HG03159 (cell line): ENCODE data around the gene P2RY2.

Source experiments
- ATAC-seq: cut with Tn5 transposase; IDR thresholded peaks from one replicate; pipeline ENCODE4 v1.9.1; 2021; ENCODE audit warnings: mild to moderate bottlenecking, moderate library complexity; ENCODE audit not compliant: unreplicated experiment

The P2RY2 gene

DNA sequence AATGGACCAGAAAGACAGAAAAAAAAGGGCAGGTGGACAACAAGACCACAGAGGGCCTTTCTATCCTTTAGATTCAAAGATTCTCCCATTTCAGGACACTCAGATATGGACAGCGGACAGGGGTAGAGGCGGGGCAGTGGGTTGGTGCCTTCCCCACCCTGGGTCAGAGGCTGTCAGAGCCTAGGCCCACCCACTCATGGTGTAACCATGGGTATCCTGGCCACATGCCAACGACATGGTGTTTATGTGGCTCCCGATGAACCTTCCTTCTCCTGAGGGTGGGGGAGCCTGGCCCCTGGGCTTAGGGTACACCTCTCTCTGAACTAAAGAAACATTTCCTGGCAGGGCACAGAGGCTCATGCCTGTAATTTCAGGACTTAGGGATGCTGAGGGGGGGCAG is 14.3 kb upstream of the P2RY2 start:
- ATAC-seq: no peak

DNA sequence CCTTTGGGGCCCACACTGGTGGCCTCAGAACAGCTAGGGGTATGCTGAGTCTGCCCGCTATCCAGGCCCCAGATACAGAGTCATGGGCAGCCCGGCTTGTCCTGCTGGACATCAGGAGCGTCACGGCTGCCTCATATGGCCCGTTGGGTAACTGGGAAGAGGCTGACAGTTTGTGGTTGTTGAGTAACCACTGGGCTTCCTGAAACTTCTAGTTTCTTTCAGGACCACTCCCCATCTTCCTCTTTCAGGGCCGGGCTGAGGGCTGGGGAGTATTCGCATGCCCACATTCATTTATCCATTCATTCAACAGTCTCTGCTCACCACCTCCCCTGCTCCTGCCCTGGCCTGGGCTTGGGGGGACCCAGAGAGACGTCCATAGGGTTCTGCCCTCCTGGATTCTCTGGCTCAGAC is 13.4 kb upstream of the P2RY2 start:
- no peak for ATAC-seq

DNA sequence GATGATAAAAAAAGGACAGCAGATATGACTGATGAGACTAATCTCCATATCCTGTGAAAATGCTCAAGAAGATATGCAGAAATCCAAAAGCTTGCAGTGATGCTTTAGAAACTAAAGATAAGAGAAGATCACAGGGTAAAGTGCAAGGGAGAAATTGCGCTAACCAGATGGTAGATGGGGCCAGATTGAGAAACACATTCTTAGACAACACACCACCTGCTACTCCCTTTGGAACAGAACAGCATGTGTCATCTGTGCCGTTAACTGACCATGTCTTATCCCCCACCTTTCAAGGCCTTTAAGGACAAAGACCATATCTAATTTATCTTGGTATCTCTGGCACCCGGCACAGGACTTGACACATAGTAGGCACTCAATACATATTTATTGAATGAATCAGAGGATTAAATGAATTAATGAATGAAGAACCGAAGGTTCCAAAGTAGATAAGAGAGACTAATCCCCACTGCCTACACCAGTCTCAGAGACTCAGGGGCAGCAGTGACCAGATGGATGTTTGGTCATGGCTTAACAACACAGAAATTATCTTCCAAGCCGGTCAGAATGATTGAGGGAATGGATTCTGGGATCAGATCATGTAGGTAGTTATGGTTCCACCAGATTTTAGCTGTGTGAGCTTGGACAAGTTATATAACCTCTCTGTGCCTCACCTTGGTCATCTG is 12.3 kb upstream of the P2RY2 start:
- ATAC-seq: no peak

DNA sequence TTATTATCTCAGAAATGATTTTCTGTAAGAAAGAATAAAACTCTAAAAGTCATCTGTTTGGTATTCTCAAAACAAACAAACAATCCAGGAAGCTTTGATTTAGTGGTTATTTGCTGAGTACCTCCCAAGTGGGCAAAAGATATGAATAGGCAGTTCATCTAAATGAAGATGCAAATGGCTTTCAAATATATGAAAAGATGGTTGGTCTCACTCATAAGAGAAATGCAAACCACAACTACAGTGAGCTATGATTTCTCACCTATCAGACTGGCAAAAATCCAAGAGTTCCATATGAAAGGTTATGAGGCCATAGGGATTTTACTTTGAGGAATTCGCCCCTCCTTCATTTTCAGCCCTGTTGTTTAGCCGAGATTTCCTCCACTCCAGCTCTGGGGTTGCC is 11.3 kb upstream of the P2RY2 start:
- no peak for ATAC-seq

DNA sequence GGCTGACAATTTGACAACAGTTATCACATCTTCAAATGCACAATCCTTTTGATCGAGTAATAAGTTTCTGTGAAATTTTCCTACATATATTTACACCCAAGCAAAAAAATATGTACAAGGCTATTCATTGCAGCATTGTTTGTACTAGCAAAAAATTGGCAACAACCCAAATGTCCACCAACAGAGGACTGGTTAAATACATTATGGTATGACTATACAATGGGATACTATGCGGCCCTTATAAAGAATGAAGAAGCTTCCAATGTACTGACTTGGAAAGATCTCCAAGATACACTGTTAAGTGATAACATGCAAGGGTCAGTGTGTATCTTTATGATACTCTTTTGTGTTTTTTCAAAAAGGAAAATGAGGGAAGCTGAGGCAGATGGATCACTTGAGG is 8.2 kb upstream of the P2RY2 start:
- ATAC-seq: no peak

DNA sequence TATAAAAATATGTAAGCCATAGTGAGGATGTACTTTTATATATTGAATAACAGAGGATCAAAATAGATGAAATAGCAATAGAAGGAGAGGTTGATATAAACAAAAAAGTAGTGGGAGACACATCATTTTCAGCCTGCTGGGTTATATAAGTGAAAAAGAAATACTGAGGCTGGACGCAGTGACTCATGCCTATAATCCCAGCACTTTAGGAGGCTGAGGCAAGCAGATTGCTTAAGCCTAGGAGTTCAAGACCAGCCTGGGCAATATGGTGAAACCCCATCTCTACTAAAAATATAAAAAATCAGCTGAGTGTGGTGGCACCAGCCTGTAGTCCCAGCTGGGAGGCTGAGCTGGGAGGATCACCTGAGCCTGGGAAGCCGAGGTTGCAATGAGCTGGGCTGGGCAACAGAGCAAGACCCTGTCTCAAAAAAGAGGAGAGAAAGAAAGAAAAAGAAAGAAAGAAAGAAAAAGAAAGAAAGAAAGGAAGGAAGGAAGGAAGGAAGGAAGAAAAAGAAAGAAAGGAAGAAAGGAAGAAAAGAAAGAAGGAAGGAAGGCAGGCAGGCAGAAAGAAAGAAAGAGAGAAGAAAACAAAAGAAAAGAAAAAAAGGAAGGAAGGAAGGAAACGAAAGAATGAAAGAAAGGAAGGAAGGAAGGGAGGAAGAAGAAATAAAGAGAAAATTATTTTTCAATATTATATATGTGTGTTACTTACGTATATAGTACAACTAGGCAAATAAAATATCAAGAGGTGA is 7.0 kb upstream of the P2RY2 start:
- ATAC-seq: no peak

DNA sequence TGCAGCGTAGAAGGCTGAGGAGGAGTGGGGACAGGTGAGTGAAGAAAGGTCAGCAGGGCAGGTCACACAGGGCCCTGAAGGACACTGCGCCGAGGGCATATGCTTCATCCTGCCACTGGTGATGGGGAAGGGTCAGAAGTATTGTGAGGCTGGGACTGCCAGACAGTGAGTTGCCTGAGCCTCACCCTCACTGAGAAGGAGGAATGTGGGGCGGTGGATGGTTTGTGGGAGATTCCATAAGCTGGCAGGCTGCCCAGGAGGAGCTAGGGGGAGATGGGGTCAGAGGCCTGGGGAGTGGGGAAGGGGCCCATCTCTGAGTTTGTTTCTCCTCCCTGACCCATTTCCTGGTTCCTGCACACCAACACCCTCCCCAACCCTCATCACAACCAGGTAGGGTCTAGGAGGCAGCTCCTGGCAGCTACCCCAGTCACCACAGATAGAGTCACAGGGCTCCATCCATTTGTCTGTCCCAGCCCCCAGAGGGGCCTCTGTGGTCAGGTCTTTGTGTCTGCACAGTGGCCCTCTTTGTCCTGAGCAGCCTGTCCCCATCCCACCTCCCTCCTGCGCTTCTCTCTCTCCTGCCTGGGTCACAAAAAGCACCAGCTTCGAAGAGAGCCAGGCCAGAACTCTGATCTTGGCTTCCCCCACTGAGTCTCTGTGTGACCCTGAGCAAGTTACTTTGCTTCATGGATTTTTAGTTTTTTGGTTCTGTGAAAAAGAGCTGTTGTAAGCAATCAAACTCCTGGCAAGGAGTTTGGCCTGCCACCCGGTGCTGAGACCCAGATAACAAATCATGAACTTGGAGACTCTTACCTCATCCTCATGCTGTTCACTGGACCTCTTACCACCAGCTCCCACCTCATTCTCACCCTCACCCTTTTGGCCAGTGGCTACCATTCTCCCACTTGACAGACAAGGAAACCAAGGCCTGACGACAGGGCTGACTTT is 4.6 kb upstream of the P2RY2 start:
- no peak for ATAC-seq

DNA sequence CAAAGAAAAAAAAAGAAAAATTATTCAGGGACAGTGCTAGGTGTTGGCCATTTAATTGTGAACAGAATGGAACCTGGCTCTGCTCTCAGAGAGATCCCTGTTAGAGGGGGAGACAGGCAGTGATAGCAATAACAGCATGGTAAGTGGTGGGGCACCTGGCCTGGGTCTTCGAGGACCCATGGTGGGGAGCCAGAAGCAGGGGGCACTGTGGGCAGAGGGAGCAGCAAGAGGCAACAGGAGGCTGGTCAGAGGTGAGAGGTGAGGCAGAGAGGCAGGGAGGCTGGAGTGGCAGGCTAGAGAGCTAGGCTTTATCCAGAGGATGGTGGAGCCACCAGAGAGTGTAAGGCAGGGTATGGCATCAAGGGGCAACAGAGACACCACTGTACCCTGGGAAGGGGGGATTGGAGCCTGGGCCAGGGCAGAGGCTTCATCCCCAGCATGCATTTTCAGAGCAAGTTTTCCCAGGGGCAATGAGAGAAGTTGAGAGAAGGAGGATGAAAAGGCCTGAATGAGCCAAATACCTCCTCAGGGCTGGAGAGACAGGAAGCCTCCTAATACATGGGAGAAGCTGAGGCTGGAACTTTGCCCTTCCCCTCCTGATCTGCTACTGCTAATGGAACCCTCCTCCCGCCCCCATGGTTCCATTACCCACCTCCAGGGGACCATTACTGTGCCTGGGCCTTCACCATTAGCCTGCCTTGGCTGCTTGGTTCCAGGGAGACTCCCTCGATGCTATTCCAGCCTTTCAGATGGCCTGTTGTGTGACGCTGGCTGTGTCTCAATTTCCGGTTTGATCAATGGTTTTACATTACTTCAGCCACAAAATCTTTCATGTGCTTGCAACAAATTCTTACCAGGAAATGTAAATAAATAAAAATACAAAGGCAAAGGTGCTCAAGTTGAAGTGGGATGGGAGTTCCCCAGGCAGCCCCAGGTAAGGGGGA is 2.6 kb upstream of the P2RY2 start:
- no peak for ATAC-seq

DNA sequence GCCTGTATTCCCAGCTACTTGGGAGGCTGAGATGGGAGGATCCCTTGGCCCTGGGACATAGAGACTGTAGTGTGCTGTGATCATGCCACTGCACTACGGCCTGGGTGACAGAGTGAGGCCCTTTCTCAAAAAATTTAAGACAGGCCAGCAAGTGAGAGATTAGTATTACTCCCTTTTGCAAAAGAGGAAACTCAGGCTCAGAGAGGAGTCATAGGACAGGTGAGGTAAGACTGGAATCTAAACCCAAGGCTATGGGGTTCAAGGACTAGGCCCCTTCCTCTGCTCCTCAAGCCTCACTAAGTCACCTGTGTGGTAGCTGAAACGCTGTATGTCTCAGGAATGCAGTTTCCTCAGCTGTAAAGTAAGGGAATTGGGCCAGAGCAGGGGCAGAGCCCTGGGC is 1.6 kb upstream of the P2RY2 start:
- no peak for ATAC-seq

DNA sequence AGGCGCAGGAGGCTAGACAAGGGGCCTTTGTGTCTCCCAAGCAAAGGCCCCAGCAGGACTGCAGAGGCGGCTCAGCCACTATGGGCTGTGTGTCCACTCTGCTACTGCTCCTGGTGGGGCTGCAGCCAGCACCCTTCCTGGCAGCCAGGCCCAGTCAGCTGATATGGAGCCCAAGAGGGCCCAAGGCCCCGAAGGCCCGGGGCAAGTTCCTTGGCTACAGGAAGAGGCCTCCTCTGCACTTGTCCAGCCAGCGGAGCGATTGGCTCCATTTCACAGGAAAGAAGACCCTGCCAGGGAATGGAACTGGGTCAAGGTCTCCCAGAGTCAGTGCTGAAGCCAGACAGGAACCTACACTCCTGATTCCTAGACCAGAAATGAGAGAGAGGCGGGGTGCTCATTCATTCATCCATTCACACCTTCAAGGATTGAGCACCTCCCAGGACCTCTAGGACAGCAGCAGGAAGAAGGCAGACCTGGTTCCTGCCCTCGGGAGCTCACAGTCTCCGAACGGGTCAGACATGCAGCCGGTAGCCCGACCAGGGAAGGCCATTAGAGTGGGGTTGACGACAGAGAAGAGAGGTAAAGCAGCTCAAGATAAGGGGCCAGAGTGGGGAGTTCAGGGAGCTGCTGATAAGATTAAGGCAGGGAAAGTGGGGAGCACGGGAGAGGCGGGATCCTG is 811 bp upstream of the P2RY2 start:
- no peak for ATAC-seq

DNA sequence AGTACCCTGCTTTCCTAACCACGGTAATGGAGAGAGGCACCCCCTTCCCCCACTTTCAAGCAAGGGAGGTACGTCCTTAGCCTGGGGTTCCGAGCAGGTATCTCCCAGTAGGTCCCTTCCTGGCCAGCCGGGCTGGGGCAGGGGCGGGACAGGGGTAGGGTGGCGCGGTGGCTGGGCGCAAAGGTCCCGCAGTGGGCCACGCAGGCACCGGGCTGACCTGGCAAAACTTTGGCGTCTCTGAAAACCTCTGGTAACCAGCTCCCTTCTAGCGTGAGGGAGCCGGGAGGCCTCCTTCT is 323 bp upstream of the P2RY2 start:
- ATAC-seq: no peak

DNA sequence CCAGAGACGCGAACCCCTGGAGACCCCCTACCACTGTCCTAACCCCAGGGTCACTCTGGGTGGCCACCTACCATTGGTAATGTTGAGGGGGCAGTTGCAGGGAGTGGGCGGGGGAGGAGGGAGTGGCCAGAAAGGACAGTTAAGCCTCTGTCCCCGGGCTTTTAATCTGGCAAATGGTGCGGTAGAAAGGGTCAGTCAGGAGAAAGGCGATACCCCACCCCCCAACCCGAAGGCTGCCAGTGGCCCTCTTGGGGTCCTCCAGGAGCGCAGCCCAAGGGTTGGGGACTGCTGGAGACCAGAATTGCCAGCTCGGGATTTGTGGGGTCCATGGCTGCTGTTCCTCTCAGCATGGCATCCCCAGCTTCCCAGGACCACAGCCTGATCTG is 742 bp downstream of the P2RY2 start:
- ATAC-seq: no peak

DNA sequence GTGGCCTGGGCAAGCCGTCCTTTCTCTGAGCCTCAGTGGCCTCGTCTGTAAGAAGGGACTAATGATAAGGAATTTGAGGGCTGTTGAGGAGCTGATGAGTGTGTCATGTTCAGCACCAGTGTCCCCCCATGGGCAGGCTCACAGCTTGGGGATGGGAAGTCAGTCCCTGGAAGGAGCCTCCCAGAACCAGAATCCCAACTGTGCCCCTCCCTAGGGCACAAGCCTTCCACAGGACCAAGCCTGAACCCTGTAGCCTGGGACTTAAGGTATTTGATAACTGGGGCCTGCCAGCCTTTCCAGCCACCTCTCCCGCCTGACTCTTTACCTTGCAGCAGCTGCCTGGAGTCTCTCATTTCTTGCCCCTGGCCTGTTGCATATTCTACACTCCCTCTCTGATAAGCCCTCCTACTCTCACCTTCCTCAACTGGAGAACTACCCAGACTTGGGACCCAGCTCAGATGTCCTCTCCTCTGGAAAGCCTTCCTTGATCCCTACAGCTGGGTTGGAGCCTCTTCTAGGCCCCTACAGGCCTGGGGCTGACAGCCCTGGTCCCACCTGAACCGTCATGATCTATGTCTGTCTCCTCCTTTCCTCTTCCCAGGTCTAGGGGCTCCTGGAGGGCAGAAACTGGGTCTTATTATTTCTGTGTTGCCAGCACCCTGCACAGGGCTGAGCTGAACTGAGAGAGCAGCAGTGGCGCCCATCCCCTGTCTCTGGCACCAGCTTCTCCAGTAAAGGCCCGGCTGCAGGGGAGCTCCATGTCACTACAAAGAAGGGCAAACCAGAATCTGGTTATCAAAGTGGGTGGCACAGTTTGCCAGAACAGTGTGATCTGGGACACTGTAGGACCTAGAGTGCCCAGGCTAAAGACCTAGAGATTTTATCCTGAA is 1.6 kb downstream of the P2RY2 start:
- ATAC-seq: no peak

DNA sequence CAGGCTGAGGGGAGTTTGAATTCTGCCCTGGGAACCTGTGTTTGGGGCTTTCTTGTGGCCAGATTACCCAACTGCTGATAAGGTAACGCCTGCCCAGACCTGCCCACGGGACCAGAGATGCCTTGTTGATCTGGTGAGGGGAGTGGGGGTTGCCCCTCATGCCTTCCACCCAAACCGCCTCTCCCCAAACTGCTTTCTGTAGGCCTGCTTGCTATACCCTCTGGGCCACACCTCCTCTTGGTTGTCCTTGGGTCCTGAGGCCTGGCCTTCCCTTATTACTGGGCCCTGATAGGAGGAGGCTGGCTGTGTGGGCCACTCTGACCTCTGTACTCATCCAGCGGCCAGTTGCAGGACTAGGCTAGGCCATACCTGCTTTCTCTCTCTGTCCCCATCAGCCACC is 3.4 kb downstream of the P2RY2 start:
- no peak for ATAC-seq

DNA sequence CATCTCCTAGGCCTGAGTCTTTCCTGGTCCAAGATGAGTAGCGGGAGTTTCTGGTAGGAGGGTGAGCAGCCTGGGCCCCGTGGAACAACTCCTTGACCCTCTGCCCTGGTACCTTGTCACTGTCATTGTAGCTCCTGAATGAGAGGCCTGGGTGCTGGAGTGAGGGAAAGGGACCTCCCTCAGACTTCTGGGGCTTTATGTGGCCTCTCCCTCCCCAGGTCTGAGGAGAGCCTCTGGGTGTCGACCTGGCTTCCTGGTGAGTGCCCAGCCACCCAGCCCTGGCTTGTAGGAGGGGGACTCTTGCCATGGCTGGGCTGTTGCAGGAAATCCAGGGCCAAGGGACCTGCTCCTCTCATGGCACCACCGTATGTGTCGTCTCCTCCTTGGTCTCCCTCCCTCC is 3.9 kb downstream of the P2RY2 start:
- no peak for ATAC-seq

DNA sequence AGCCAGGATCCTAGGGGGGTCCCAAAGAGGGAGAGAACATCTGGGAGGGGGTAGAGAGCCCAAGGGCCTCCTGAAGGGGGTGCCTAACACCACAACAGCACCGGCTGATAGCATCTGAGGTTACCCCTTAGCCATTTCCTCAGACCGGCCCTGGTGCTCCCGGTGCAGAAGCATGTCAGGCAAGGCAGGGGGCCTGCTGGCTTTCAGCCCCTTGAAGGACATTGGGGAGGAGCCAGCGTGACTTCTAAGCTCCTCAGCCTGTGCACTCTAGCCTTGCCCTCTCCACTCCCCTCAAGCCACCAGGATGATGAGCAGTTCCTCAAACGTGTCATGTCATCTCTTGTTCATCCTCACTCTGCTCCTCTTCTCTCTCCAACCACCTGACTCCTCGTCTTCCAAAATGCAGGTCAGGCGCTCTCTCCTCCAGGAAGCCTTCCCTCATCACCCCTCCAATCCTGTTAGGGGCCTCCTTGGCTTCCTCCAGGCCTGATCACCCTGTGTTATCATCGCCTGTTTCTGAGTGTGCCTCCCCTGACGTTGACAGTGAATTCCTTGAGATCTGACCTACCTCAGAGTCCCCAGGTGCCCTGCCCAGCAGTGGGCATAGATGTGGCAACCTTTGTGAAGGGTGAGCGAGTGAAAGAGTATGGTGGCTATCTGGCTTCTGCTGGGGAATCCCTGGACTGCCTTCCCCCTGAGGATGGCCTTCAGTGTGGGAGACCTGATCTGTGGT is 6.1 kb downstream of the P2RY2 start:
- ATAC-seq: no peak

DNA sequence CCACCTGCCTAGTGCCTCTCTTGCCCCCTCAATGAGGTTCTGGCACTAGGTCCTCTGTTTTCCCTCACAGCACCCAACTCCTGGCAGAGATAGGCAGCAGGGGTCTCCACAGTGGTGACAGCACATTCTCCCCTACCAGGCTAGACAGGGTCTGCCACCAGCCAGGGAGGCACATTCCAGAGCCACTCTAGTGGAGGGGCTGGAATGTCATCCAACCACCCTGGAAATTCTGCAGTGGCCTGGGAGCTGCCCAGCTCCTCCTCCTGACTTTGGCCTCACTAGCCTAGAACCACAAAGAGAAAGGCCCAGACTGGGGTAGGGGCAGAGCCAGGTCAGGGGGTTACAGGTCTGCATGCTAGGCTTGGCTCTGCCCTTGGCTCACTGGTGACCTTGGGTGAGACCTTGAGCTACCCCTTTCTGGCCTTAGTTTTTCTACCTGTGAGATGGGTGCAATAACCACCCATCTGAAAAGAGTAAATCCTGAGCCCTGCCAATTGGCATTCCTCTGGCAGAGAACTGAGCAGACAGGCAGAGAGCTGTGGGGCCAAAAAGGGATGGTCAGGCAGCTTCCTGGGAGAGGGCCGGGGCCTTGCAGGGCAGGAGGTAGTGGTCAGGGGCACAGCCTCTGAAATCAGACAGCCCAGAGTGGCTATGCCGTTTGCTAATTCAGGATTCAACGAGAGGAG is 7.1 kb downstream of the P2RY2 start:
- no peak for ATAC-seq

DNA sequence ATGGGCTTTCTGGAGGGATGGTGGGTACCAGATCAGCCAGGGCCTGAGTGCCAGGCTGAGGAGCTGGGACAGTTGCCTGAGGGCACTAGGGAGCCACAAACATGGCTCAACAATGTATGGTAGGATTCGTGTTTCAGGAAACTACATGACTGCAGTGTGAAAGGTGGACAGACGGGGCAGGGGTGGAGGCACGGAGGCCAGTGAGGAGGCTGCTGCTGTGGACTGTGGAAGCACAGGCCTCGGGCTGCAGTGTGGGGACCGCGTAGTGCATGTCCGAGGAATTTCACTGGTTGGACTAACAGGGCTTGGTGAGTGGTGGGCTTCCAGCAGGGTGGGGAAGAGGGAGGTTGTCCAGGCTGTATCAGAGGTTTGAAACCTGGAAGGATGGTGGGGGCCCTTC is 7.8 kb downstream of the P2RY2 start:
- no peak for ATAC-seq
